Suppressor macrophage treated with lipopolysaccharide for 4 hours (primary cell): ENCODE results near the gene C1QA.

ENCODE experiments used
- DNase-seq: peaks from one replicate; pipeline ENCODE4 v3.0.0-alpha.2; 2020

C1QA gene

DNA sequence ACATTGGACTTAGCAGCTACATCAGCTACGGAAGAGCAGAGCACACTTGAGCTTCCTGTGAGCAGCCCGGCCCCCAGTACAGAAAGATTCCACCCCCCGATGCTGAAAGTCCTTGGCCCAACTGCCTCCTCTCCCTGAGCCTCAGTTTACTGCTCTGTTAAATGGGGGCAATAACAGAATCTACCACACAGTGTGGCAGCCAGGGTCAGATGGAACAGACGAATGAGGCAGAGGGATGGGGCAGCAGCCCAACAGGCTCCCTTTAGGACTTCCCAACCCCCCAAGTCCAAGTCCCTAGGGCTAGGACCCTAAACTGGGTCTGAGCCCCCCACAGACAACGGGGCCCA is 22.9 kb upstream of the C1QA start:
- no peak for DNase-seq

DNA sequence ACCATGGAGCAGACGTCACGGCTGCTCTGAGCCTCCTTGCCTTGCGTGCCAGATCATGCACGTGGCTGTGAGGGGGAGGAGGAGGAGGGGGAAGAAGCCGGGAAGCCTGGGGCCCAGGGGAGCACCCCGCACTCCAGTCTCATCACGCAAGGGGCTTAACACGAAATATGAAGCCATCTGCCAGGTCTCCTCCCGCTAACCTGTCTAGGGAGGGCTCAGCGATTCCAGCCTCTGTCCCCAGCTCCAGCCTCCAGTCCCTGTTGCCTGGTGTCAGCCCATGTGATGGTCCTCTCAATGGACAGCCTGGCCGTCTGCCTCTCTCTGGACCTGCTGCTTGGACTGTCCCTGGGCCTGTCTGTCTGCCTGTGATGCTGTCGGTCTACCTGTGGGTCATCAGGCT is 22.5 kb upstream of the C1QA start:
- no peak for DNase-seq

DNA sequence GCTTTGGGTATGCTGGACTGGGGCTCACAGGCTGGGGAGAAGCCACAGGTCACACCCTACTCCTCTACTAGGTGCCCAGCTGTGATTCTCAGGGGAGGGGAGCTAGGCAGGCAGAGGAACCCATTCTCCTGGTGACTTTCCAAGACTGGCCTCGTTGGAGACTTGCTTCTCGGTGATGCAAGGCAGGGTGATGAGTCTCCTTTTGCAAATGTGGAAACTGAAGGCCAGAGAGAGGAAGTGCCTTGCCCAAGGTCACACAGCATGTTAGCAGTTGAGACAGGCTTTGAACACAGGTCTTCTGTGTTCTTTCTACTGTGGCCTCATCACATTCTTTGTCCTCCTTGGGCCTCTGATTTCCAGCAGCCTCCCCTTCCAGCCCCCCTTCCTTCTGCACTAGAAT is 20.5 kb upstream of the C1QA start:
- peak; percentile 37 for DNase-seq

DNA sequence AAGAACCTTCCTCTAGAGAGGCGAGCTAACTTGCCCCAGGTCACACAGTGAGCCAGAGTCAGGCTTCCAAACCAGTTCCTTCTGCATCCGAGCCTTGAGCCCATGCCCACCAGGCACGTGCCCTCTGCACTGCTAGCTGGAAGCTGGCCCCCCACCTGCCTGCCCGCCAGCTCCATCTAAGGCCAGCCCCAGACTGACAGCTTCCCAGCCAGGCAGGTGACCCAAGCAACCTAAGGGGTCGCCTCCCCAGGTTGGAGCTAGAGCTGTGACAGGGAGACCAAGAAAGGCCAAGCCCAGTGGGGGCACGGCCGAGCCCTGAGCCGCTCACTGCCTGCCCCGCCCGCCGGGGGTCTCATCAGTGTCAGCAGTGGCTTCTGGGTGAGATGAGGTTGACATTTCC is 19.9 kb upstream of the C1QA start:
- no peak for DNase-seq

DNA sequence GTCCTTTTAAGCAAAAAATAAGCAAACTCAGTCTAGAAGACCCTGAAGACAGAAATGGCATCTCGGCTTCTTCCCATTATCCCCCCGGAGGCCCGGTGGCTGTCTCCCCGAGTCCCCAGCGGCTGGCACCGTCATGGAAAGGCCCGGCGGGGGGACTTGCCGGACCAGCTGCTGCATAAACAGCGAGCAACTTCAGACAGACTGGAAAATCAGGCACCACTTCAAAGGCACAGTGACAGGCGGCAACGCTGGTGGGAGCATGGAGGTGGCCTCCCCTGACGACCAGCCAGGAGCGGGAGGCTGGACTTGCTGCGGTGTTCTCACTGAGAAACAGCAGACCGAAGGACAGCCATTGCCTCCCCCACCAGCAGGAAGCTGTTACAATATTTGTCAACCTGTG is 18.4 kb upstream of the C1QA start:
- no peak for DNase-seq

DNA sequence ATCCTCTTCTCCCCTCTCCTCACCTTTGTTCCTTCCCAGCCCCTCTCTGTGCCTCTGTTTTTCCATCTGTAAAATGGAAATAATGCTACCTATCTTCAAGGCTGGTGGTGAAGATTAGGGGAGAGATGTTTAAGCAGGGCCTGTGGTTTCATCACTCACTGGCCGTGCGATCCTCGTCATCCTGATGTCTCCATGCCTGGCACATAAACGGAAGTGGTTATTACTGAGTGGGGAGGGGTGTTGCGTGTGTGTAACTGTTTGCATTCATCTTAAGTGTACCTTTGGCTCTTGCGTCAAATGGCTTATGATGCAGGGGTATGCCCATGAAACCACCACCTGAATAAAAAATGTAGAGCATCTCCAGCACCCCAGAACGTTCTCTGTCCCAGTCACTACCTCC is 17.2 kb upstream of the C1QA start:
- DNase-seq = peak; percentile 19

DNA sequence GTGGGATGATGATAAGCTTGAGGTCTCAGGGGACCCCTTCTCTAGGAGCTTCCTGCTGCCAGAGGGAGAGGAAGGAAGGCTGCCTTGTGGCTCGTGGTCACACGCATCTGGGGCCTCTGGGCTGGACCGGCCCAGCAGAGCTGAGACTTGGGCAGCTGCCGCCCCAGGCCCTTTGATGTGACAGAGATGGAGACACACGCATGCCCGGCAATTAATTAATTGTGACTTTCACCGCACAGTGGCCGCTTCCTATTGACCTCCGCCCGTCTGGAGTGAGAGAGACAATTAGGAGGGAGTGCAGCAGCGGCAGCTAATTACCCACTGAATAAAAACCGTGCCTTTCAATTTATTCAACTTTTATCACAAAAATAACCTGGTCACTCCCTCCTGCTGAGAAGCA is 16.6 kb upstream of the C1QA start:
- DNase-seq = no peak

DNA sequence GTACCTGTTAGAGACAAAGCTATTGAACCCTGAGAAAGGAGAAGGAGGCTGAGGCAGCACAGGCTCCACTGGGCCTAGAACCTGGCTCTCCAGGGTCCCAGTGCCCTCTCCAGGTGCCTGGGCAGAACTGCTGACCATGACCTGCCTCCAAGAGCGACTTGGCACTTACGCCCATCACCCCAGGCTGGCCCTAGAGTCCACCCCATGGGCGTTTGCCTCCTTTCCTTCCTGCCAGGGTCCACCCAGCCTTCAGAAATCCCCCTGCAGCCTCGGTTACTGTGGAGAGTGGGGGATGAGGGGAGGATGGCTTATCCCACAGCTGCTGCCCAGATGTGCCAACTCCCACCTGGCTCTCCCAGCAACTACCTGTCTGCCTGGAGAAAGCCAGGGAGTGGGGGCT is 14.7 kb upstream of the C1QA start:
- DNase-seq = no peak

DNA sequence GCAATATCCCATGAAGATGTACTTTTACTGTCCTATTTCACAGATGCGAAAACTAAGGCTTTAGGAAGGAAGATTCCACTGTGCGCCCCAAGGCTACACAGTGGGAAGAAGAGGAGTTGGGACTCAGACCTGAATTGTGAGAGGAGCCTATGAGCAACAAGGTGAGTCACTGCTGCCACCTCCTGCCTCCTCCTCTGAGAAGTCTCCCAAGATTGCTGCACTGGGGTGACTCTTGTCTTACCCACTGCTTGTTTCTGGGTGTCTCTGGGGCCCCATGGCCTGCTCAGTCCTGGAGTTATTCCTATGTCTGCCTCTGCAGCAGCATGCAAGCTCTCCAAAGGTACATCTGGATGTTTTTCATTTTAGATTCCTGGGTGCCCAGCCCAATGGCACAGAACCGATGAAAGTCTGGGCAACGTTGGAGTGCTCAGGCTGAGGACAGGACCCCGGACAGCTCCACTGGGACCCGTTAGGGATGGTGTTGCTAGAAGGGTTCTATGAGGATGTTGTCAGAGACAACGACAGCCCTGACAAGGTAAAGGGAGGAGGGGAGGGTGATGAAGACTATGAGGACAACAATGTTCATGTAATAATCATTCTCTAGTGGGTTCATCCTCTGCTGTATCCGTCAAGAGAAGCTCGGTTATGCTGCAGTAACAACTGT is 11.0 kb upstream of the C1QA start:
- no peak for DNase-seq

DNA sequence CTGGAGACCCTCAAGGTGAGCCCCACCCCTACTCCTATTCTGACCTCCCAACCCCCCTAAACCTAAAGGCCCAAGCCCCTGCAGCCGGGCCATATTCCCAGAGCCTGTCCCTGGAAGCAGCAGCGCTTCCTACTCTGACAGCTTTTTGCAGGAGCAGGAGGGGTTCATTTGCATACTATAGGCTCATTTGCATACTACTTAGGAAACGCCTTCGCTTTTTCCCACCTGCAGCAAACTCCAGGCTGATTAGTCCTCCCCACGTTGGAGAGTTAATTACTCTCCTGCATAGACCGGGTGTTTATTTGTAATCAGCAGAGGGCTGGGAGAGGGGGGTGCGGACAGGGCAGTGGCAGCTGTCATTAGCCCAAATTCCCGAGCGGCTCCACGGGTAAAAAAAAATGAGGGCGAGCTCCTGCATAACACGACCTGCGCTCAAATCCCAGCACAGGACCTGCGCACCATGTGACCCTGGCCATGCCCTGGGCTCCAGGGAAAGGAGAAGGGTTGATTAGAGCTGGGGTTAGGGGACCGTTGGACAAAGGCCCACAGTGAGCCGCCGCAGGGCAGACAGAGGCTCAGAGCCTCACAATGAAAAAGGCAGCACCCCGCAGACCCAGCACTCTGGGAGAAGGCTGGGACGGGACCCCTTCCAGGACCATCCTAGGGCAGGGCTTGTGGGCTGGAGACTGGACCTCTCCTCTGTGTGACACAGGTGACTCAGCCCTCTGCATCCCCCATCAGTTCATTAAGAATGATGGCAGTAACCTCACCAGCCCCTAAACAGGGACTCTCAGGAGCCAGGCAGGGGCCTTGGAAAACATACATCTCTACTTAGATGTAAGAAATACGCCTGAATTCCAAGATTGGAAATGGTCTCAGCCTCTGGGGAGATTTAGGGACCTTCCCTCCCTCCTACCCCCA is 9.9 kb upstream of the C1QA start:
- no peak for DNase-seq

DNA sequence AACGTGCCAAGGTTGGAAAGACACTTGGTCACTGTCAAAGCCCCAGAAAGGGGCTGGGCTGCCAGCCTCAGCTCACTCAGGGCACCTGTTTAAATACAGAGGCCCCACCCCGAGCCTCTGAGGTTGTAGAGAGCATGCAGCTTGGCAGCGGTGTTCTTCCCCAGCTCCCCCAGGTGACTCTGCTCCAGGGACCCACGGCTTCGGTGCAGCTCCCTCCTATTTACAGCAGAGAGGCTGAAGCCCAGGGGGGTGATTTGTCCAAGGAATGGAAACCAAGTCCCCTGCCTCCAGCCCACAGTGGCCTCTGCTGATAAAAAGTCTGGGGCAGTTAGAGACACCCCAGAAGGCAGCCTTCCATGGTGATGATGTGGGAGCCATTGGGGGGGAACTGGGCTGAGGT is 9.1 kb upstream of the C1QA start:
- DNase-seq = no peak

DNA sequence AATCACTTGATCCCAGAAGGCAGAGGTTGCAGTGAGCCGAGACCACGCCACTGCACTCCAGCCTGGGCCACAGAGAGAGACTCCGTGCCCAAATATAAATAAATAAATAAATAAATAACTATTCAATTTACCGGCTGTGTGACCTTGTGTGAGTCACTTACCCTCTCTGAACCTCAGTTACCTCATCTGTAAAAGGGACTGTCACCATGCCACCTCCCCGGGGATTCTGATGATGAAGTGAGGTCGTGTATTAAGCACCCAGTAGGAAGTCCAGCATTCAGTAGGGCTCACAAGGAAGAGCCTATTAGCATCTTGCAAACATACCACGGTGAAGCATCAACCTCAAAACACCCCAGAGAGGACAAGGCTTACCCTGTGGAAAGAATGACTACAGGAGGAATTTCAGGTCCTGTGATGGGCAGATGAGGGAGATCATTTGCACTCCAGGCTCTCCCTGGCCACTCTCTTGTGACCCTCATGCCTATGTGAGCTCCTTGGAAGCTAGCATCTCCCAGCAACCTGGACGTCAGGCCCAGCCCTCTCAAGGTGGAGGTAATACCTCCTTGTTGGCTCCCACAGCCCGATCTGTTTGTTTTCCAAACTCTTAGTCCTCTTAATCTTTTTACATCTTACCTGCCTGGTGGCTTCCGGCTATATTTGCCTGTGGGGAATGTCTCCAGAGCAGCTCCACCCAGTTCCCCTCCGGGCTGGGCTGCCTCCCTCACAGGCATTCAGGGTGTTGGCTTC is 7.6 kb upstream of the C1QA start:
- no peak for DNase-seq

DNA sequence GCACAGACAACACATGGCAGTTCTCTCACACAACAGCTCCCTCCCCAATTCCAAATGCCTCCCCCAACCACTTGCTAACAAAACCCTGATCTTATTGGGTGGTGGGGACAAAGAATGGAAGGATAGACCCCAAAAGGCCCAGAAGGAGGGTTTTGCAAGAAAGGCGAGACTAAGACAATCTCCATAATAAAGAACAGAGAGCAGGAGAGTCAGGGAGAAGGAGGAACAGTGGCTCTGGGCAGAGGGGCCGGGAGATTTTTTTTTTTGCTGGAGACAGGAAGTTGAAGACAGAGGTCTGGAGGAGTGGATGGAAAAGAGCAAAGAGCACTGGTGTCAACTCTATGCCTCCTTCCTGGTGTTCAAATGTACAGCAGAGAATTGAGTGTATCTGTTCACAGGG is 6.5 kb upstream of the C1QA start:
- DNase-seq = no peak

DNA sequence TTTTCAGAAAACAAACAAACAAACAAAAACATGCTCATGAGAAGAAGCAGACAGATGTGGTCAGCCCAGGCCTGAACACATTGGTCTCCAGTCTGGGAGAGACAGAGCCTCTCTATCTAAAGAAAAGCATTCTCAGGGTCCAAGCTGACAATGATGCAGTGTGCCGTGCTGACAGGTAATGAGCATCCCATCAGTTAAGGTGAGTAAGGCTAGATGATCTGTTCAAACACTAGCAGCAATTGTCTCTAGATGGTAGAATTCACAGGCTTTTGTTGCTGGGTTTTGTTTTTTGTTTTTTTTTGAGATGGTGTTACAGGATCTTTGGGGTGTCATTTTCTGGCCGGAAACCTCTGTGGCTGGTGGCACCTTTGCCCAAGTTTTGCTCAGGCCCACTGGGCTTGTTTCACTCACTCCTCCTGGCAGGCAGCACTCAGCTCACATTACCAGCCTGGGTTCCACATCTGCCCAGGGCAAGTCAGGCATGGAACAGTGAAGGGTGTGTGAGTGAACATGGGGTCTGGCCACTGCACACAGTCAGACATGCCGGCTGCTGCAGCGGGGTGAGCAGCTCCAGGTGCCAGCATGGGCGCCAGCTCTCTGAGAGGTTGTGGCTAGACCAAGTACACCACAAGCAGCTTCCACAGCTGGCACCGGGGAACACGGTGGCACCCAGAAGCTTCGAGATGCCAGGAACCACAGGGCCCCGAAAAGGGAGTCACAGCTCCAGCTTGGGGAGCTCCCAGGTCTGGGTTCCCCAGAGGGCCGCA is 2.5 kb upstream of the C1QA start:
- DNase-seq = no peak

DNA sequence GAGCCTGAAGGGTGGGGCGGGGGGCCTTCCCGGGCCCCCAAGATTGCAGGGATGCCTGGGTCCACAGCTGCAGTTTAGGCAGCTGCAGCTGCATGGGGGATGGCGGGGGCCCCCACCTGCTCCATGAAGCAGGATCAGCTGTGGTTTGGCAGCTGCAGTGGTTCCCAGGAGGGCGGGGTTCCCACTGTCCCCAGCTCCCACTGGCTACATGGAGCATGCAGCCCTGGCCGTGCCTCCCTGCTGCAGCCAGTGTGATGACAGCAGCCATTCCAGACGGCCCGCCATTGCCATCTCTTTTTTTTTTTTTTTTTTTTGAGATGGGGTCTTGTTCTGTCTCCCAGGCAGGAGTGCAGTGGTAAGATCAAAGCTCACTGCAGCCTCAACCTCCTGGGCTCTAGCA is 992 bp upstream of the C1QA start:
- DNase-seq = no peak

DNA sequence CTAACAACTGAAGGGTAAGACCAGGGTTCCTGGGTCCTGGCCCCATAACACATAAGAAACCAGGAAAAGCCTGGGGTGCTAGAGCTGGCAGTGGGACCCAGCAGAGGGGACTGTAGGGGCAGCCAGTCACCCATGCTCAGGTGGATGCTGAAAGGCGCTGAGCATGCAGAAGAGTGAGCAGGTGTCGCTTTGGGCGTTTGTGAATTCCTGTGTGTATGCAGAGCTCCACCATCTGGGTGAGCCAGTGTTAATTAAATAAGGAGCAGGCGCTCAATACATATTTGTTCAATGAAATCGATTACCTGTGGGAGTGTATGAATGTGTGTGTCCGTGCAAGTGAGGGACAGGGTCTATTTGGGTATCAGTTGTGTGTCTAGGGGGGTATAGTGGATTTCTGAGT is 499 bp downstream of the C1QA start:
- DNase-seq = no peak

DNA sequence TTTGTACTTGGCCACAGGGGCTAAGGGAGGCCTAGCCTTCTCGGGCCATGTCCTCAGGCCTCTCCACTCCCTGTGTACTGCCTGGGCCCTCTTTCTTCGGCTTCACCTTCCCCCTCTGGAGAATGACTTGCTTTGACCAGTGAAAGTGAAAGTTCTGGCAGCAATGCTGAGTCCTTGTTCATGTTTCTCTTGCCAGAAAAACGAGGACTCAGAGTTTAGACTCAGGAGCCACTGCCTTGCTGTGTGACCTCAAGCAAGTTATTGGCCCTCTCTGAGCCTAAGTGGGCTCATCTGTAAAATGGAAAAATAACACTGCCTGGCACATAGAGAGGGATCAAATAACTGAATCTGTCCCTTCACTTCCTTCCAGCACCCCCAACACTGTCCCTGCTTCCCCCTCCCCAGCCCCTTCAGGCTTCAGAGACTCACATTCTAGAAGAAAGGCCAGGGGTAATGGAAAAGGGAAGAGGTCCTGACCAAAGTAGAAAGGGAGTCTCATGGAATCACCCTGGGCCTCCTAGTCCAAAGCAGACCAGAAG is 1.5 kb downstream of the C1QA start:
- peak; percentile 54 for DNase-seq

DNA sequence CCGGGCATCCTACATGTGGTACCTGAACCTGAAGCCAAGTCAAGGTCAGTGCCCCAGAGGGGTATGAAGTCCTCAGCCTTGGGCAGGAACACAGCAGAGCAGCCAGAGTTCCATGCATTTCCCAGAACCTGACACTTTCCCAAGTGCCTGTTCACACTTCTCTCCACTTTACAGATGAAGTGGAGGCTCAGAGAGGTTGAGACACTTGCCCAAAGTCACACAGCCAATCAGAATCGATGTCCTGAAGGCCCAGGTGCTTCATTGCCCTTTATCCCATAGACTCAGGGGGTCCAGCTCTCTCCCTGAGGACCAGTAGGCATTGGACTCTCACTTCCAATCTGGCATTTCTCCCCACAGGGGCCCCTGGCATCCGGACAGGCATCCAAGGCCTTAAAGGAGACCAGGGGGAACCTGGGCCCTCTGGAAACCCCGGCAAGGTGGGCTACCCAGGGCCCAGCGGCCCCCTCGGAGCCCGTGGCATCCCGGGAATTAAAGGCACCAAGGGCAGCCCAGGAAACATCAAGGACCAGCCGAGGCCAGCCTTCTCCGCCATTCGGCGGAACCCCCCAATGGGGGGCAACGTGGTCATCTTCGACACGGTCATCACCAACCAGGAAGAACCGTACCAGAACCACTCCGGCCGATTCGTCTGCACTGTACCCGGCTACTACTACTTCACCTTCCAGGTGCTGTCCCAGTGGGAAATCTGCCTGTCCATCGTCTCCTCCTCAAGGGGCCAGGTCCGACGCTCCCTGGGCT is 2.2 kb downstream of the C1QA start:
- DNase-seq = no peak

DNA sequence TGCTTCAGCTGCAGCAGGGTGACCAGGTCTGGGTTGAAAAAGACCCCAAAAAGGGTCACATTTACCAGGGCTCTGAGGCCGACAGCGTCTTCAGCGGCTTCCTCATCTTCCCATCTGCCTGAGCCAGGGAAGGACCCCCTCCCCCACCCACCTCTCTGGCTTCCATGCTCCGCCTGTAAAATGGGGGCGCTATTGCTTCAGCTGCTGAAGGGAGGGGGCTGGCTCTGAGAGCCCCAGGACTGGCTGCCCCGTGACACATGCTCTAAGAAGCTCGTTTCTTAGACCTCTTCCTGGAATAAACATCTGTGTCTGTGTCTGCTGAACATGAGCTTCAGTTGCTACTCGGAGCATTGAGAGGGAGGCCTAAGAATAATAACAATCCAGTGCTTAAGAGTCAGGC is 2.9 kb downstream of the C1QA start:
- DNase-seq = no peak

DNA sequence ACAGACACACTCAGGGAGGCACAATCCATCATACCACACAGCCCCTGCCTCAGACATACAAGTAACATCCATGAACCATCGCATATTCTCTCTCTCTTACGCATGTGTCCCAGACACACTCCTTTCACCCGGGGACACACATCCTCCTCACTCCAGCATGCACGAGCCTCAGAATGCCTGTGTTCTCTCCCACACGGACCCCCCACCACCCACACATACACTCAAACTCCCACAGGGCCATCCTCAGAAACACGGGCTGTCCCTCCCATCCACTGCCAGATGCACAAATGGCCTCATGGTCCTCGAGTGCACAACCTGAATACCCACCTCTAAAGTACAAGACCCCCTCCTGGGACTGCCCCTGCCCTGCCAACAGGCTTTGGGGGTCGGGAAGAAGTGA is 4.8 kb downstream of the C1QA start:
- DNase-seq = no peak

DNA sequence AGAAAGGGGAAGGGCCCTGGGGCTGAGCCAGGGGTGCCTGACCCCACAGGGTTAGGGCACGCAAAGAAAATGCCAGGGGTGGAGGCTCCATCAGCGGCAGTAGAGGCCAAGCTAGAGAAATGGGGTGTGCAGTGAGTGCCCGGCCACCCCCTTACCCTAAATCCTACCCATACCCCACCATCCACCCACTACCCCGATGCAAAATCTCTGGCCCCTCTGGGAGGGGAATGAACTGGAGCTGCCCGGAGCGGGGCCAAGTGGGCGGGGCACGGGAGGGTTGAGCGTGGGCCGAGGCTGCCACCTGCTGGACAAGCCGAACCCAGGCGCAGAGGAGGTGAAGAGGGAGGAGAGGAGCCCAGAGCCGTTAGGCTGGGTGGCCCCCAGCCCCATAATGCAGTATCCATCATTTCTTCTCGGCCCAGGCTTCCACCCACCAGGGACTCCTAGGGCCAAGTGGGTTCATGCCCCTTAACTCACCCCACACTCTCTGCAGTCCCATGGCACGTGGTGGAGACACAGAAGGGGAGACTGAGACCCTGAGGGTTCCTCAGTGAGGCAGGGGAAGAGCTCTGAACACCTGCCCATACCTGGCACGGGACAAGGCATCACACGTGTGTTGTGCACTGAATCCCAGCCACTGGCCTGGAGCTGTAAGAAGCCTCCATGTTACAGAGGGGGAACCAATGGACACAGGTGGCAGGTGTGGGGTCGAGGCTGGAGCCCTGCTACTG is 5.6 kb downstream of the C1QA start:
- DNase-seq = peak; percentile 83
